BLaER1 treated with 17β-estradiol and CSF1 and Interleukin-3, amounts not matched to agents 10 nM and 100 nM (cell line): Measurements from ENCODE around the gene GP1BB.

Experiments used
- H3K27ac ChIP-seq, 11 experiments: shearing (Covaris generic); formaldehyde crosslinking; 2 replicates each; pipeline ENCODE4 v1.8.1; 2022
- H3K27me3 ChIP-seq, 11 experiments: shearing (Covaris generic); formaldehyde crosslinking; 2 replicates each; pipeline ENCODE4 v1.8.1; 2022
- H3K36me3 ChIP-seq, 11 experiments: shearing (Covaris generic); formaldehyde crosslinking; 2 replicates each; pipeline ENCODE4 v1.8.1; 2022
- H3K4me1 ChIP-seq, 10 experiments: shearing (Covaris generic); formaldehyde crosslinking; 2 replicates each; pipeline ENCODE4 v1.8.1; 2022
- H3K4me2 ChIP-seq, 11 experiments: shearing (Covaris generic); formaldehyde crosslinking; 2 replicates each; pipeline ENCODE4 v1.8.1; 2022
- H3K4me3 ChIP-seq, 10 experiments: shearing (Covaris generic); formaldehyde crosslinking; 2 replicates each; pipeline ENCODE4 v1.8.1; 2022
- H3K9ac ChIP-seq, 11 experiments: shearing (Covaris generic); formaldehyde crosslinking; 2 replicates each; pipeline ENCODE4 v1.8.1; 2022
- H3K9me3 ChIP-seq, 11 experiments: shearing (Covaris generic); formaldehyde crosslinking; replicated peaks in 1 of 11; 2 replicates each; pipeline ENCODE4 v1.8.1; 2022
- H4K20me1 ChIP-seq, 11 experiments: shearing (Covaris generic); formaldehyde crosslinking; 2 replicates each; pipeline ENCODE4 v1.8.1; 2022
- Cebpa-rat ChIP-seq, 11 experiments: shearing (Covaris generic); IDR thresholded peaks; 2 replicates each; pipeline ENCODE4 v1.8.1; 2022

GP1BB gene

DNA sequence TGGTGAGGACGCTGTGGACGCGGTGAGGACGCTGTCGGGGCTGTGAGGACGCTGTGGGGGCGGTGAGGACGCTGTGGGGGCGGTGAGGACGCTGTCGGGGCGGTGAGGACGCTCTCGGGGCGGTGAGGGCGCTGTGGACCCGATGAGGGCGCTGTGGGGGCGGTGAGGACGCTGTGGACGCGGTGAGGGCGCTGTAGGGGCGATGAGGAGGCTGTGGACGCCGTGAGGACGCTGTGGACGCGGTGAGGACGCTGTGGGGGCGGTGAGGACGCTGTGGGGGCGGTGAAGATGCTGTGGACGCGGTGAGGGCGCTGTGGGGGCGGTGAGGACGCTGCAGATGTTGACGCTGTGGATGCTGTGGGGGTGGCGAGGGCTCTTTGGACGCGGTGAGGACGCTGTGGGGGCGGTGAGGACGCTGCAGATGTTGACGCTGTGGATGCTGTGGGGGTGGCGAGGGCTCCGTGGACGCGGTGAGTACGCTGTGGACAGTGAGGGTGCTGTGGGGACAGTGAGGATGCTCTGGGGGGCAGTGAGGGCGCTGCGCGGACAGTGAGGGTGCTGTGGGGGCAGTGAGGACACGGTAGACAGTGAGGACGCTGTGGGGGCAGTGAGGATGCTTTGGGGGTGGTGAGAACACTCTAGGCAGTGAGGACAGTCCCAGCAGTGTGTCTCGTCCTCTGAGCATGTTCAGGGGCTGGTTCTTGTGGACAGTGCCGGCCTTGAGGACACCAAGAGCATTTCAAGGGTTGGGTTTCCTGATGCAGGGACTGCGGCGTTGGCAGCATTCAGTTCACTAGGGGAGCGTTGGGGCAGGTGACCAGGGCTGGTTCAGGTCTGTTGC is 4.2 kb downstream of the GP1BB start:
- Histone ChIP-seq H3K27me3 (peaks cover 36 to 59% (median 48%) of the 10 kb centered on the region in 11 experiments), H3K36me3 (peaks cover 0 to 7% (median 1%) of the 10 kb centered on the region in 11 experiments; a peak in 5 of 22 replicates), H3K4me2 (no peak overlapping the region)

DNA sequence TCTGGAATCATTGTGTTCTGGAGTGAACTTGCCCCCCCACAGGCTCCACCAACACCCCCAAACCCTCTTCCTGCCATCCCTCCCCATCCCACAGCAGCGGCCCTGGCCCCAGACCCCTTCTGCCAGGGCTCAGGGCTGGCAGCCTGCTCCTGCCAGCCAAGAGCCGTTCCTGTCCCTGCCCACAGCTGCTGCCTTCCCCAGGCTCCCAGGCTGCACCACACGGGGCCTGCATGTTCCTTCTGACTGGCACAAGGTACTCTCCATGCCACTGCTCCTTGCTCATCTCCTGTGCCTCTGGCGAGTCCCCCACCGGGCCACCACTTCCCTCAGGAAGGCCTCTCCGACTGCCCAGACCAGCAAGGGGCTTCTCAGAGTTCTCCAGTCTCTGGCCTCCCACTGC is 4.9 kb downstream of the GP1BB start:
- H3K36me3 ChIP-seq = no peaks in the 10 kb centered on the region; a peak in 1 of 22 replicates
- H4K20me1 ChIP-seq = peaks cover 0 to 51% (median 18%) of the 10 kb centered on the region in 11 experiments; a peak in 18 of 22 replicates
- H3K4me2 ChIP-seq = peak overlapping the region in 1 of 11 experiments; percentile 15; a peak in 2 of 22 replicates
- no peaks in the 10 kb centered on the region for H3K9me3 ChIP-seq
- H3K4me1 ChIP-seq = peaks cover 8 to 27% (median 13%) of the 10 kb centered on the region in 10 experiments; a peak in 17 of 20 replicates
- no peak overlapping the region for H3K27ac ChIP-seq
- H3K4me3 ChIP-seq = no peak overlapping the region
- H3K9ac ChIP-seq = peak overlapping the region in 1 of 11 experiments; percentile 41; a peak in 1 of 22 replicates
- peaks cover 28 to 52% (median 41%) of the 10 kb centered on the region in 11 experiments for H3K27me3 ChIP-seq
- no peak for TF ChIP-seq Cebpa-rat (IDR thresholded peaks at IDR 0.05)

More for the DNA sequence above, 4.2 kb downstream of the GP1BB start:
- Histone ChIP-seq H3K27ac (no peak overlapping the region), H3K9me3 (no peaks in the 10 kb centered on the region), H3K4me1 (peaks cover 15 to 33% (median 19%) of the 10 kb centered on the region in 10 experiments; a peak in 18 of 20 replicates), H3K9ac (no peak overlapping the region), H3K4me3 (no peak overlapping the region), H4K20me1 (peaks cover 0 to 56% (median 25%) of the 10 kb centered on the region in 11 experiments; a peak in 18 of 22 replicates)
- TF ChIP-seq Cebpa-rat (IDR thresholded peaks at IDR 0.05) = no peak

DNA sequence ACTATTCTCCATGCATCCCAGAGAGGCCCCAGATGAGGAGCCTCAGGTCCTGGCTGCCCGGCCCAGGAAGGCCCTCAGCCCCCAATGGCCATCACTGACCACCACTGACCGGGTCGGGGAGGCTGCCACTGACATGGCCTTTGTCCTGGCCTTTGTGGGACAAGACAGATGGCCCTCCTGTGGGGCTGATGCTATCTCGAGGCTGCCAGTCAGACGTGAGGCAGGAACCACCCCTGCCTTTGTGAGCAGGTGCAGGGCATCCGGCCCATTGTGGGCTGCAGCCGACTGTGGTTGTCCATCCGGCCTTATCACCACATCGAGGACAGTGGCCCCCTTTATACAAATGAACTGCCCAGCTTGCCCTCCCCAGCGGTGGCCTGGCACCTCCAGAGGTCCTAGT is 5.5 kb downstream of the GP1BB start:
- H3K4me2 ChIP-seq = peak overlapping the region in 1 of 11 experiments; percentile 15; a peak in 3 of 22 replicates
- no peak overlapping the region for H3K27ac ChIP-seq
- no peak for TF ChIP-seq Cebpa-rat (IDR thresholded peaks at IDR 0.05)
- H3K9ac ChIP-seq = peak overlapping the region in 1 of 11 experiments; percentile 41; a peak in 2 of 22 replicates
- H3K4me3 ChIP-seq = no peak overlapping the region
- no peaks in the 10 kb centered on the region for H3K36me3 ChIP-seq
- H3K4me1 ChIP-seq = peaks cover 3 to 21% (median 8%) of the 10 kb centered on the region in 10 experiments; a peak in 14 of 20 replicates
- no peaks in the 10 kb centered on the region for H3K9me3 ChIP-seq
- peaks cover 23 to 46% (median 35%) of the 10 kb centered on the region in 11 experiments for H3K27me3 ChIP-seq
- H4K20me1 ChIP-seq = peaks cover 0 to 48% (median 12%) of the 10 kb centered on the region in 11 experiments; a peak in 18 of 22 replicates

DNA sequence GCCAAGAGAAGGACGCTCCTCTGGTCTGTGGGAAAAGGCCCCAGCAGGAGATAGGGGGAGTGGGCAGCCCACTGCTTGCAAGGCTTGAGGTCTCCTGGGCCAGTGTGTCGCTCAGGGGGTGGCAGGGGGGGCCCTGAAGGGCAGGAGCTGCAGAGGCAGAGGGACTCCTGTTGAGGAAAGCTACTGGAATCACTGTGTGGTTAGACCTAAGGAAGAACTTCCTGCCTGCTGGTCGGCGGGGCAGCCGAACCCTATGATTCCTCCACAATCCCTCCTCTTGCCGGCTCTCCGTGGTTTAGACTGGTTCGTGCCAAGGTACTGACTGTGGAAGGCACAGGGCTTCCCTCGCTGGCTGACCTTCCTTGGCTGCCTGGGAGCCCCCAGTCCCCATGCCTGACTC is 6.2 kb downstream of the GP1BB start:
- Histone ChIP-seq H3K36me3 (no peaks in the 10 kb centered on the region), H3K27ac (no peak overlapping the region), H3K27me3 (peaks cover 16 to 39% (median 28%) of the 10 kb centered on the region in 11 experiments), H3K4me3 (no peak overlapping the region), H3K9me3 (no peaks in the 10 kb centered on the region), H3K9ac (peak overlapping the region in 2 of 11 experiments; percentile 15 to 68; a peak in 2 of 22 replicates), H4K20me1 (peaks cover 0 to 46% (median 6%) of the 10 kb centered on the region in 11 experiments; a peak in 16 of 22 replicates), H3K4me2 (no peak overlapping the region), H3K4me1 (peaks cover 0 to 17% (median 2%) of the 10 kb centered on the region in 10 experiments; a peak in 7 of 20 replicates)
- no peak for TF ChIP-seq Cebpa-rat (IDR thresholded peaks at IDR 0.05)

DNA sequence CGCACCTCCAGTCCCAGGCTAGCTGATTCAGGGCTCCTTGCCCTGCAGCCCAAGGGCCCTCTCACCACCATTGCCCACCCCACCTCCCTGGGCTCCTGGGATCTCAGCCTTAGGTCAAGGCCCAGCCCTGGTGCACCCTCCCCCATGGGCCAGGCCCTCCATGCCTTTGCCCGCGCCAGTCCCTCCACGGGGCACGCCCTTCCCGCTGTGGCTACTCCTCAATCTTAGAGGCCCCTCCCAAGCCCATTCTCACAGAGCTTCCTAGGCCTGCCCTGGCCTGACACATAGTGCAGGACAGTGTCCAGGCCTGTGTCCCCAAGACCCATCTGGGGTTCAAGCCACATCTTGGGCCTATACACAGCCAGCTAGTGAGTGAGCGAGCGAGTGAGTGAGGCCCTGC is 6.9 kb downstream of the GP1BB start:
- H3K4me2 ChIP-seq = peak overlapping the region; percentile 79 to 92 (median 84); a peak in 13 of 22 replicates
- no peaks in the 10 kb centered on the region for H3K36me3 ChIP-seq
- H3K27me3 ChIP-seq = peaks cover 9 to 32% (median 21%) of the 10 kb centered on the region in 11 experiments
- no peak overlapping the region for H3K4me3 ChIP-seq
- TF ChIP-seq Cebpa-rat (IDR thresholded peaks at IDR 0.05) = no peak
- H4K20me1 ChIP-seq = peaks cover 0 to 46% (median 0%) of the 10 kb centered on the region in 11 experiments; a peak in 7 of 22 replicates
- peaks cover 0 to 17% (median 2%) of the 10 kb centered on the region in 10 experiments; a peak in 6 of 20 replicates for H3K4me1 ChIP-seq
- H3K9me3 ChIP-seq = no peaks in the 10 kb centered on the region
- H3K27ac ChIP-seq = no peak overlapping the region; a peak in 1 of 22 replicates
- peak overlapping the region in 9 of 11 experiments; percentile 6 to 68 (median 53); a peak in 12 of 22 replicates for H3K9ac ChIP-seq

DNA sequence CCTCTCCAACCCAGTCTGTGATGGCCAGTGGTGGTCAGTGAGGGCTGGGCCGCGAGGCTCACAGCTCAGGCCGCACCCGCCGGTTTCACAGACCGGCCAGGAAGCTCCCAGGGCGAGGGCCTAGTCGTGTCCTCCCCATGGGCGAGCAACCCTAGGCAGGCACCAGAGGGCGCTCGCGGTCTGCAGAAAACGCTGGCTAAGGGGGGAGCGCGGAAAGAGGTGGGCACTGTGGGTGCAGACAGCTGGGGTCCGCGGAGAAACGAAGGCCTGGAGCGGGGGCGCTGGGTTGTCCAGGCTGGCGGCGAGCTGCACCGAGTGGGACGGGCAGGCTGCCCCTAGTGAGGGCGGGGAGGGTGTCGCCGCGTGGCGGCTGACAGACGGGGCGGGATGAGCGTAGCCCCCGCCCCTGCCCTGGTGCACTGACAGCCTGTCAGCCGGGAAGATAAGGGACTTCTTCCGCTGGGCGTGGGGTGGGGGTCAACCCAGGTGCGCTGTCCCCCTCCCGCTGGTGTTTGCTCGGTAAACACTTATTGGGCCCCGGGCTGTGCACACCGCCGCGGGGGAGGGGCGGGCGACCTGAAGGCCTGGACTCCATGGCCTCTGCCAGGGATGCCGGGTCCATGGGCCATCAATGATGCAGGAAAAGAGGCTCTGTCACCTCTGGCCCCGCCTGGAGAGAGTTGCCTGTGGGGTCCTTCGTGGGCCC is 7.5 kb downstream of the GP1BB start:
- no peaks in the 10 kb centered on the region for H3K36me3 ChIP-seq

DNA sequence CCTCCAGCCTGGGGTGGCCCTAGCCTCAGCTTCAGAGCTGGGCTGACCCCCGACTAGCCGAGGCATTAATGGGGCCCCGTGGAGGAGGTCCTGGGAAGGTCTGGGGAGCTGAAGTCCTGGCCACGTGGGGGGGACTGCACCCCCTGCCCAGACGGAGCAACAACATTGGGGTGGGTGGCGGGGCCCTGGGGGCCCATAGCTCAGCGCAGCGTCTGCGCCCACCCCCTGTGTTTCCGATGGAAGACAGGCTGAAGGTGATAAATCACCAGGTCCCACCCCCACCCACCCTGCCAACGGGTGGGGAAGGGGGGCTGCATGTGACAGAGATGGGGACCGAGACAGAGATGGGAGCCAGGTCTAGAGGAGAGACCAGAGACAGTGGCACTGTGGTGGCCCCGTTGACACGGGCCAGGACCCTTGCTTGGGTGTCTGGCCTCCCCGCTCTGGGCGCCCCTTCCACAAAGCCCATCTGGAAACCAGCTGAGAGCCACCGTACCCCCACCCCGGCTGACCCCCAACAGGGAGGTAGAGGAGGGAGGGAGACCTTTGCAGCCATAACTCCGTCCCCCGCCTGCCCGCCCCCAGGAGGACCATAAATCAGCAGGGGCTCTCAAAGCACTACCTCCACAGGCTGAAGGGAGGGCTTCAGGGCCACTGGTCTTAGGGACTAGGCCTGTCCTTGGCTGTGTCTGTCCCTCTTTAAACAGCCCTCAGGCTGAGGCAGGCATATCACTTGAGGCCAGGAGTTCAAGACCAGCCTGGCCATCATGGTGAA is 8.2 kb downstream of the GP1BB start:
- Histone ChIP-seq H3K9me3 (no peaks in the 10 kb centered on the region), H3K4me2 (peak overlapping the region; percentile 79 to 92 (median 84)), H4K20me1 (peaks cover 0 to 45% (median 0%) of the 10 kb centered on the region in 11 experiments; a peak in 5 of 22 replicates), H3K36me3 (no peaks in the 10 kb centered on the region), H3K27me3 (peaks cover 0 to 19% (median 8%) of the 10 kb centered on the region in 11 experiments; a peak in 12 of 22 replicates), H3K9ac (peak overlapping the region in 3 of 11 experiments; percentile 53 to 68 (median 58); a peak in 4 of 22 replicates), H3K27ac (no peak overlapping the region), H3K4me3 (peak overlapping the region in 1 of 10 experiments; percentile 58; a peak in 1 of 20 replicates), H3K4me1 (peaks cover 0 to 17% (median 2%) of the 10 kb centered on the region in 10 experiments; a peak in 6 of 20 replicates)
- no peak for TF ChIP-seq Cebpa-rat (IDR thresholded peaks at IDR 0.05)

More for the DNA sequence above, 7.5 kb downstream of the GP1BB start:
- no peak overlapping the region for H3K27ac ChIP-seq
- peaks cover 5 to 26% (median 15%) of the 10 kb centered on the region in 11 experiments; a peak in 18 of 22 replicates for H3K27me3 ChIP-seq
- H3K4me2 ChIP-seq = peak overlapping the region; percentile 79 to 92 (median 84)
- H3K9me3 ChIP-seq = no peaks in the 10 kb centered on the region
- peak overlapping the region; percentile 38 to 70 (median 52) for H3K4me3 ChIP-seq
- H3K4me1 ChIP-seq = peaks cover 0 to 17% (median 2%) of the 10 kb centered on the region in 10 experiments; a peak in 6 of 20 replicates
- no peak for TF ChIP-seq Cebpa-rat (IDR thresholded peaks at IDR 0.05)
- peaks cover 0 to 45% (median 0%) of the 10 kb centered on the region in 11 experiments; a peak in 5 of 22 replicates for H4K20me1 ChIP-seq
- H3K9ac ChIP-seq = peak overlapping the region in 10 of 11 experiments; percentile 6 to 68 (median 52); a peak in 16 of 22 replicates
